ENCODE measurements around the gene SGSM1.

SGSM1 gene

DNA sequence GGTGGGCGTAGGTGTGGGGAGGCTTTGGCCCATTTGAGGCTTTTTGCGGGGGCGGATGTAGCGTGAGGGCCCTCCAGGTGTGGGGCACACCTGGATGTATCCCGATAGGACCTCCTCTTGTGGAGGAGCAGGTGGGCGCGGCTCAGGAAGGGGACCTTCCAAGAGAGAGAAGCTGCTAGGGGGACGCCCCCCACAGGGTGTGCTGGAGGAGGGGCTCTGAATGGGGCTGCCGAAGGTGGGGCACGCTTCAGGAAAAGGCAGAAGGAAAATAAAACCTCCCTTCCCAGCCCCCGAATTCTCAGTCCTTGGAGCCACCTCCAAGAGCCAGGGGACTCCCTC, 621 bp downstream of the SGSM1 start:
- H2AFZ ChIP-seq (ENCODE audit: low read depth, low read length): no peak overlapping the region
- no peak overlapping the region for H3K27ac ChIP-seq (ENCODE audit: low read length)
- no peak overlapping the region for H3K4me2 ChIP-seq (ENCODE audit: insufficient read depth, low read length)
- no peaks in the 10 kb centered on the region for H4K20me1 ChIP-seq (ENCODE audit: insufficient read depth, low read length)
- no peaks in the 10 kb centered on the region for H3K4me1 ChIP-seq (ENCODE audit: insufficient read depth, low read length)
- H3K9ac ChIP-seq (ENCODE audit: low read depth, low read length): no peak overlapping the region
- DNase-seq (no peak), ATAC-seq (ENCODE audit: insufficient read depth, low read depth) (no peak)
- no peaks in the 10 kb centered on the region for H3K36me3 ChIP-seq (ENCODE audit: insufficient read depth, low read length)
- H3K4me3 ChIP-seq (ENCODE audit: low read depth in 1 of 2, low read length in 2 of 2): no peak overlapping the region
- TF ChIP-seq, protein P1, sequence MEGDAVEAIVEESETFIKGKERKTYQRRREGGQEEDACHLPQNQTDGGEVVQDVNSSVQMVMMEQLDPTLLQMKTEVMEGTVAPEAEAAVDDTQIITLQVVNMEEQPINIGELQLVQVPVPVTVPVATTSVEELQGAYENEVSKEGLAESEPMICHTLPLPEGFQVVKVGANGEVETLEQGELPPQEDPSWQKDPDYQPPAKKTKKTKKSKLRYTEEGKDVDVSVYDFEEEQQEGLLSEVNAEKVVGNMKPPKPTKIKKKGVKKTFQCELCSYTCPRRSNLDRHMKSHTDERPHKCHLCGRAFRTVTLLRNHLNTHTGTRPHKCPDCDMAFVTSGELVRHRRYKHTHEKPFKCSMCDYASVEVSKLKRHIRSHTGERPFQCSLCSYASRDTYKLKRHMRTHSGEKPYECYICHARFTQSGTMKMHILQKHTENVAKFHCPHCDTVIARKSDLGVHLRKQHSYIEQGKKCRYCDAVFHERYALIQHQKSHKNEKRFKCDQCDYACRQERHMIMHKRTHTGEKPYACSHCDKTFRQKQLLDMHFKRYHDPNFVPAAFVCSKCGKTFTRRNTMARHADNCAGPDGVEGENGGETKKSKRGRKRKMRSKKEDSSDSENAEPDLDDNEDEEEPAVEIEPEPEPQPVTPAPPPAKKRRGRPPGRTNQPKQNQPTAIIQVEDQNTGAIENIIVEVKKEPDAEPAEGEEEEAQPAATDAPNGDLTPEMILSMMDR (IDR thresholded peaks at IDR 0.05; ENCODE audit: borderline replicate concordance, extremely low read depth, low read length, poor library complexity, severe bottlenecking): no peak
- TF ChIP-seq EZH2 (IDR thresholded peaks at IDR 0.05; ENCODE audit: borderline replicate concordance, low read depth, low read length, severe bottlenecking): no peak
- no peaks in the 10 kb centered on the region for H3K9me3 ChIP-seq (ENCODE audit: insufficient read depth, low read length, severe bottlenecking)
- H3K79me2 ChIP-seq (ENCODE audit: insufficient read depth, low read length): no peaks in the 10 kb centered on the region
- peaks cover 4% of the 10 kb centered on the region for H3K27me3 ChIP-seq (ENCODE audit: insufficient read depth, low read length, poor library complexity)

DNA sequence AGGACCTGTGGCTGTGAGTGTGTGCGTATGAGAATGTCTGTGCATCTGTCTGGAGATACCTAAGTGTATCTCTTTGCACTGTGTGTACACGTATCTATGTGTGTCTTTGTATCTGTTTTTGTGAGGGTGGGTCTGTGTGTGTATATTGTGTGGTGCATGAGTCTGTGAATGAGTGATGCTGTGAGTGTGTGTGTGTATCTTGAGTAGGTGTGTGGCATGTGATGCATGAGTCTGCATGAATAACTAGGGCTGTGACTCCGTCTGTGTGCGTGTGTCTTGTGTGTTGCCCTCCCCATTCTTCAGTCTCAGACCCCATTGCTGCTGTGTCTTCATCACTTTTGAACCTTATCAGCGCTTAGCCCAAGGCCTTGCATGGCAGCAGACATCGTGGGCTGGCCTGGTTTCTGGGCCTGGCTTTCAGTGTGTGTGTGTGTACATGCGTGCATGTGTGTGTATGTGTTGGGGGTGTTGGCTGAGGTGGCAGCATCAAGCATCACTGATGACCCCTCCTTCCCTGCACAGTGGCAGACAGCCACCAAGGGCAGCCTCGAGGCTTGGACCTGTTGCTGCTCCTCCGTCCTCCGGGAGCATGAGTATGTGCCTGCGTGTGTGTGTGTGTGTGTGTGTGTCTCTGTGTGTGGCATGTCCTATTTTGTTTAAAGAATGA, 1.4 kb downstream of the SGSM1 start:
- Histone ChIP-seq H3K9ac (ENCODE audit: low read depth, low read length) (no peak overlapping the region), H3K4me1 (ENCODE audit: insufficient read depth, low read length) (no peaks in the 10 kb centered on the region), H3K4me2 (ENCODE audit: insufficient read depth, low read length) (no peak overlapping the region), H3K4me3 (ENCODE audit: low read depth in 1 of 2, low read length in 2 of 2) (no peak overlapping the region), H3K36me3 (ENCODE audit: insufficient read depth, low read length) (no peaks in the 10 kb centered on the region), H3K79me2 (ENCODE audit: insufficient read depth, low read length) (no peaks in the 10 kb centered on the region), H3K27ac (ENCODE audit: low read length) (no peak overlapping the region), H3K9me3 (ENCODE audit: insufficient read depth, low read length, severe bottlenecking) (no peaks in the 10 kb centered on the region), H4K20me1 (ENCODE audit: insufficient read depth, low read length) (no peaks in the 10 kb centered on the region), H3K27me3 (ENCODE audit: insufficient read depth, low read length, poor library complexity) (peaks cover 4% of the 10 kb centered on the region), H2AFZ (ENCODE audit: low read depth, low read length) (no peak overlapping the region)
- DNase-seq: no peak
- TF ChIP-seq, protein P1 (IDR thresholded peaks at IDR 0.05; ENCODE audit: borderline replicate concordance, extremely low read depth, low read length, poor library complexity, severe bottlenecking): no peak
- no peak for TF ChIP-seq EZH2 (IDR thresholded peaks at IDR 0.05; ENCODE audit: borderline replicate concordance, low read depth, low read length, severe bottlenecking)
- no peak for ATAC-seq (ENCODE audit: insufficient read depth, low read depth)

DNA sequence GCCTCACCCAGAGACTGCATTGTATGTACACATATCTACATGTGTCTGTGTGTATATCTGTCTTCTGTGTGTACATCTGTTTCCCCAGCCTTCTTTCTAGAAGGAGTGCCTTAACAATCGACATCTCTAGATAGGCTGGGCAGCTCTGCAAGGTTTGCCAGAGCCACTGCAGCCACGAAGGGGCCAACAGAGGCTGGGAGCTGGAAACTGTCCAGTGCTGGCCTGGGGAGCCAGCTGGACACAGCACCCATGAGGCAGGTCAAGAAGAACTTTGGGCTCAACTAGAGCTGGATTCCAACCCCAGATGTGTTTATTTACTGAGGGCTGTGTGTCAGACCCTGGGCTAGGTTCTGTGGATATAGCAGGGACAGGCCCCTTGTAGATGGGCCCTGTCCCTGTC, 3.3 kb downstream of the SGSM1 start:
- ATAC-seq (ENCODE audit: insufficient read depth, low read depth) (no peak), DNase-seq (no peak)
- Histone ChIP-seq H3K4me3 (ENCODE audit: low read depth in 1 of 2, low read length in 2 of 2) (no peak overlapping the region), H3K9me3 (ENCODE audit: insufficient read depth, low read length, severe bottlenecking) (no peaks in the 10 kb centered on the region), H3K4me2 (ENCODE audit: insufficient read depth, low read length) (no peak overlapping the region), H3K27me3 (ENCODE audit: insufficient read depth, low read length, poor library complexity) (peaks cover 7% of the 10 kb centered on the region), H4K20me1 (ENCODE audit: insufficient read depth, low read length) (no peaks in the 10 kb centered on the region), H3K4me1 (ENCODE audit: insufficient read depth, low read length) (no peaks in the 10 kb centered on the region), H3K79me2 (ENCODE audit: insufficient read depth, low read length) (no peaks in the 10 kb centered on the region), H2AFZ (ENCODE audit: low read depth, low read length) (no peak overlapping the region), H3K36me3 (ENCODE audit: insufficient read depth, low read length) (no peaks in the 10 kb centered on the region), H3K9ac (ENCODE audit: low read depth, low read length) (no peak overlapping the region), H3K27ac (ENCODE audit: low read length) (no peak overlapping the region)
- no peak for TF ChIP-seq EZH2 (IDR thresholded peaks at IDR 0.05; ENCODE audit: borderline replicate concordance, low read depth, low read length, severe bottlenecking)
- TF ChIP-seq, protein P1 (IDR thresholded peaks at IDR 0.05; ENCODE audit: borderline replicate concordance, extremely low read depth, low read length, poor library complexity, severe bottlenecking): no peak

Measured in DND-41 (cell line).